Stimulated activated effector memory CD8-positive, alpha-beta T cell treated with anti-CD3 and anti-CD28 coated beads, Interleukin-12 subunit alpha, Interleukin-12 subunit beta, amount 100 ng/mL, for 72 hours (primary cell): ENCODE measurements around the gene SAMHD1.
"Not testable (repeated sequence)": the region's sequence is repeated elsewhere in the genome, so short reads cannot be mapped to it uniquely, and the experiment has no call there.

ENCODE experiments used
- ATAC-seq: fragments of 150-1000 bp; cut with Tn5 transposase; 2 replicates; pipeline ENCODE4 v1.10.0; 2021
- DNase-seq, 2 donors: peaks; one replicate each; pipeline ENCODE4 v3.0.0; 2021 to 2022; ENCODE audit warnings: low spot score in 2 of 2
- H3K27ac Mint-ChIP-seq: one replicate; pipeline ENCODE4 v1.8.0; 2022; ENCODE audit warnings: mild to moderate bottlenecking, mixed read lengths
- H3K36me3 Mint-ChIP-seq: one replicate; pipeline ENCODE4 v1.8.0; 2022; ENCODE audit warnings: mild to moderate bottlenecking, mixed read lengths
- H3K4me1 Mint-ChIP-seq: one replicate; pipeline ENCODE4 v1.8.0; 2022; ENCODE audit warnings: mixed read lengths
- H3K4me3 Mint-ChIP-seq: one replicate; pipeline ENCODE4 v1.8.0; 2022; ENCODE audit warnings: mild to moderate bottlenecking, mixed read lengths
- H3K9me3 Mint-ChIP-seq: one replicate; pipeline ENCODE4 v1.8.0; 2022; ENCODE audit warnings: mixed read lengths

SAMHD1 gene

GRCh38 chr20:36905566-36905965 lies 45.9 kb downstream of the SAMHD1 start:
- not testable (repeated sequence) for H3K27ac Mint-ChIP-seq, H3K9me3 Mint-ChIP-seq, ATAC-seq

GRCh38 chr20:36904690-36905089 lies 46.8 kb downstream of the SAMHD1 start:
- DNase-seq, result no peak
- H3K4me3 Mint-ChIP-seq, result no peak overlapping the region
- no peaks in the 10 kb centered on the region for H3K9me3 Mint-ChIP-seq
- H3K27ac Mint-ChIP-seq, result peak overlapping the region; percentile 87
- no peak for ATAC-seq
- peaks cover 100% of the 10 kb centered on the region for H3K36me3 Mint-ChIP-seq
- peaks cover 6% of the 10 kb centered on the region for H3K4me1 Mint-ChIP-seq

More at GRCh38 chr20:36905566-36905965, 45.9 kb downstream of the SAMHD1 start:
- not testable (repeated sequence) for H3K4me1 Mint-ChIP-seq, DNase-seq, H3K4me3 Mint-ChIP-seq
- H3K36me3 Mint-ChIP-seq, result peaks cover 100% of the 10 kb centered on the region

- peak overlapping the region; percentile 54 for H3K27ac Mint-ChIP-seq
- DNase-seq (no peak), ATAC-seq (peak; percentile 89)
- H3K4me1 Mint-ChIP-seq, result peaks cover 8% of the 10 kb centered on the region
- H3K4me3 Mint-ChIP-seq, result no peak overlapping the region
- peaks cover 84% of the 10 kb centered on the region for H3K36me3 Mint-ChIP-seq
- no peaks in the 10 kb centered on the region for H3K9me3 Mint-ChIP-seq
These were observed 56.5 kb downstream of the SAMHD1 start for GRCh38 chr20:36895036-36895435.

GRCh38 chr20:36893801-36894200 lies 57.7 kb downstream of the SAMHD1 start:
- Mint-ChIP-seq H3K27ac (no peak overlapping the region), H3K4me3 (no peak overlapping the region), H3K4me1 (peaks cover 8% of the 10 kb centered on the region), H3K9me3 (no peaks in the 10 kb centered on the region), H3K36me3 (peaks cover 83% of the 10 kb centered on the region)
- ATAC-seq, result no peak
- DNase-seq, result no peak

GRCh38 chr20:36891211-36891610 lies 60.3 kb downstream of the SAMHD1 start:
- DNase-seq (no peak), ATAC-seq (no peak)
- H3K9me3 Mint-ChIP-seq, result no peaks in the 10 kb centered on the region
- peaks cover 61% of the 10 kb centered on the region for H3K36me3 Mint-ChIP-seq
- peaks cover 18% of the 10 kb centered on the region for H3K4me1 Mint-ChIP-seq
- no peak overlapping the region for H3K4me3 Mint-ChIP-seq
- peak overlapping the region; percentile 7 for H3K27ac Mint-ChIP-seq

GRCh38 chr20:36890586-36890985 lies 60.9 kb downstream of the SAMHD1 start:
- ATAC-seq, result no peak
- Mint-ChIP-seq H3K4me3 (no peak overlapping the region), H3K9me3 (no peaks in the 10 kb centered on the region), H3K4me1 (peaks cover 18% of the 10 kb centered on the region), H3K27ac (peak overlapping the region; percentile 7), H3K36me3 (peaks cover 55% of the 10 kb centered on the region)
- DNase-seq, result no peak

GRCh38 chr20:36888880-36889516 lies 62.5 kb downstream of the SAMHD1 start:
- H3K27ac Mint-ChIP-seq, result peak overlapping the region; percentile 10
- ATAC-seq (no peak), DNase-seq (no peak)
- no peak overlapping the region for H3K4me3 Mint-ChIP-seq
- no peaks in the 10 kb centered on the region for H3K9me3 Mint-ChIP-seq
- H3K36me3 Mint-ChIP-seq, result peaks cover 41% of the 10 kb centered on the region
- H3K4me1 Mint-ChIP-seq, result peaks cover 19% of the 10 kb centered on the region

GRCh38 chr20:36887752-36888090 lies 63.8 kb downstream of the SAMHD1 start:
- Mint-ChIP-seq H3K4me1 (peaks cover 19% of the 10 kb centered on the region), H3K27ac (no peak overlapping the region), H3K36me3 (peaks cover 34% of the 10 kb centered on the region), H3K9me3 (no peaks in the 10 kb centered on the region), H3K4me3 (no peak overlapping the region)
- DNase-seq, result no peak
- ATAC-seq, result no peak

- Mint-ChIP-seq H3K27ac (peak overlapping the region; percentile 67), H3K36me3 (peaks cover 29% of the 10 kb centered on the region), H3K4me1 (peaks cover 20% of the 10 kb centered on the region), H3K9me3 (no peaks in the 10 kb centered on the region), H3K4me3 (no peak overlapping the region)
- peak; percentile 90 for ATAC-seq
- peak; percentile 79 to 91 for DNase-seq
These were observed 64.4 kb downstream of the SAMHD1 start for GRCh38 chr20:36886859-36887751.

- peaks cover 30% of the 10 kb centered on the region for H3K4me1 Mint-ChIP-seq
- no peak for ATAC-seq
- H3K27ac Mint-ChIP-seq, result no peak overlapping the region
- no peak for DNase-seq
- H3K36me3 Mint-ChIP-seq, result peaks cover 21% of the 10 kb centered on the region
- H3K4me3 Mint-ChIP-seq, result no peak overlapping the region
- H3K9me3 Mint-ChIP-seq, result no peaks in the 10 kb centered on the region
These were observed 66.2 kb downstream of the SAMHD1 start for GRCh38 chr20:36885356-36885755.

- Mint-ChIP-seq H3K27ac (peak overlapping the region; percentile 35), H3K36me3 (peaks cover 12% of the 10 kb centered on the region)
These were observed 67.5 kb downstream of the SAMHD1 start for GRCh38 chr20:36883977-36884535.

GRCh38 chr20:36881888-36882287 lies 69.6 kb downstream of the SAMHD1 start:
- Mint-ChIP-seq H3K4me3 (peak overlapping the region; percentile 0), H3K9me3 (no peaks in the 10 kb centered on the region), H3K27ac (peak overlapping the region; percentile 86), H3K4me1 (peaks cover 21% of the 10 kb centered on the region), H3K36me3 (peaks cover 10% of the 10 kb centered on the region)
- DNase-seq (no peak), ATAC-seq (peak; percentile 99)

More at GRCh38 chr20:36883977-36884535, 67.5 kb downstream of the SAMHD1 start:
- peaks cover 30% of the 10 kb centered on the region for H3K4me1 Mint-ChIP-seq
- no peak overlapping the region for H3K4me3 Mint-ChIP-seq
- no peaks in the 10 kb centered on the region for H3K9me3 Mint-ChIP-seq
- DNase-seq (no peak), ATAC-seq (no peak)

GRCh38 chr20:36881331-36881730 lies 70.2 kb downstream of the SAMHD1 start:
- H3K27ac Mint-ChIP-seq, result peak overlapping the region; percentile 86
- DNase-seq (no peak), ATAC-seq (no peak)
- peaks cover 6% of the 10 kb centered on the region for H3K36me3 Mint-ChIP-seq
- no peaks in the 10 kb centered on the region for H3K9me3 Mint-ChIP-seq
- H3K4me3 Mint-ChIP-seq, result peak overlapping the region; percentile 0
- H3K4me1 Mint-ChIP-seq, result peaks cover 16% of the 10 kb centered on the region

- Mint-ChIP-seq H3K9me3 (no peaks in the 10 kb centered on the region), H3K36me3 (peaks cover 6% of the 10 kb centered on the region), H3K4me3 (no peak overlapping the region), H3K27ac (peak overlapping the region; percentile 86), H3K4me1 (peaks cover 16% of the 10 kb centered on the region)
- ATAC-seq (no peak), DNase-seq (no peak)
These were observed 70.7 kb downstream of the SAMHD1 start for GRCh38 chr20:36880741-36881250.

GRCh38 chr20:36878941-36879340 lies 72.6 kb downstream of the SAMHD1 start:
- Mint-ChIP-seq H3K36me3 (peaks cover 6% of the 10 kb centered on the region), H3K4me1 (peaks cover 17% of the 10 kb centered on the region), H3K9me3 (no peaks in the 10 kb centered on the region), H3K27ac (no peak overlapping the region), H3K4me3 (no peak overlapping the region)
- no peak for DNase-seq
- no peak for ATAC-seq
